OCI-LY3 (cell line): ENCODE results near the gene VTA1.
"Not testable (repeated sequence)": the region's sequence is repeated elsewhere in the genome, so short reads cannot be mapped to it uniquely, and the experiment has no call there.

Source experiments
- H2AFZ ChIP-seq: fragments of 200-600, 300-600 bp; shearing (Covaris generic); 2 replicates; pipeline ENCODE4 v1.6.0; 2014; ENCODE audit warnings: antibody characterized with exemption, low read depth, low read length
- H3K27ac ChIP-seq: fragments of 200-600, 300-600 bp; sonication (generic); 2 replicates; pipeline ENCODE4 v1.5.1; 2014; ENCODE audit warnings: mild to moderate bottlenecking, low read length, moderate library complexity, mixed read lengths
- H3K27me3 ChIP-seq: fragments of 200-600, 300-600 bp; sonication (generic); 2 replicates; pipeline ENCODE4 v1.6.1; 2014; ENCODE audit warnings: low read depth, low read length, mixed read lengths
- H3K36me3 ChIP-seq: fragments of 200-600, 300-600 bp; sonication (generic); replicated peaks from 2 replicates; pipeline ENCODE3; 2014; ENCODE audit warnings: low read depth, low read length, mixed read lengths
- H3K4me1 ChIP-seq: fragments of 300-600, 200-600 bp; sonication (generic); 2 replicates; pipeline ENCODE4 v1.6.1; 2014; ENCODE audit warnings: low read length, mixed read lengths
- H3K4me2 ChIP-seq: fragments of 200-600, 300-600 bp; sonication (generic); 2 replicates; pipeline ENCODE4 v1.6.1; 2014; ENCODE audit warnings: low read length, mixed read lengths
- H3K4me3 ChIP-seq: fragments of 300-600, 200-600 bp; sonication (generic); 2 replicates; pipeline ENCODE4 v1.5.1; 2014; ENCODE audit warnings: antibody characterized with exemption, mild to moderate bottlenecking, low read length, moderate library complexity
- H3K79me2 ChIP-seq: fragments of 300-600, 200-600 bp; shearing (Covaris generic); 2 replicates; pipeline ENCODE4 v1.6.1; 2014; ENCODE audit warnings: mild to moderate bottlenecking, low read length, mixed read lengths
- H3K9ac ChIP-seq: fragments of 300-600, 200-600 bp; shearing (Covaris generic); 2 replicates; pipeline ENCODE4 v1.6.0; 2014; ENCODE audit warnings: mild to moderate bottlenecking, low read length, moderate library complexity
- H3K9me3 ChIP-seq: fragments of 200-600, 300-600 bp; shearing (Covaris generic); 2 replicates; pipeline ENCODE4 v1.6.1; 2014; ENCODE audit warnings: low read length, mixed read lengths; ENCODE audit not compliant: insufficient read depth
- H4K20me1 ChIP-seq: fragments of 200-600, 300-600 bp; sonication (generic); 2 replicates; pipeline ENCODE4 v1.6.1; 2016; ENCODE audit warnings: low read length, mixed read lengths; ENCODE audit not compliant: insufficient read depth
- CTCF ChIP-seq: fragments of 200-600, 300-600 bp; sonication (generic); IDR thresholded peaks from 2 replicates; pipeline ENCODE4 v1.5.1; 2014; ENCODE audit warnings: antibody characterized with exemption, low read length, low read depth
- EZH2phosphoT487 ChIP-seq: fragments of 200-600 bp; shearing (Covaris generic); IDR thresholded peaks from 2 replicates; pipeline ENCODE4 v1.6.1; 2018; ENCODE audit warnings: antibody characterized with exemption, mixed run types, low read depth

The VTA1 gene

GRCh38 chr6:142185641-142186040 lies 38.6 kb downstream of the VTA1 start:
- H4K20me1 ChIP-seq: no peaks in the 10 kb centered on the region
- no peak overlapping the region for H3K9ac ChIP-seq
- TF ChIP-seq CTCF: no peak
- TF ChIP-seq EZH2phosphoT487: no peak
- no peak overlapping the region for H3K4me2 ChIP-seq
- H3K27me3 ChIP-seq: no peaks in the 10 kb centered on the region
- H2AFZ ChIP-seq: no peak overlapping the region
- no peaks in the 10 kb centered on the region for H3K9me3 ChIP-seq
- no peak overlapping the region for H3K4me3 ChIP-seq
- peaks cover 7% of the 10 kb centered on the region for H3K4me1 ChIP-seq
- no peaks in the 10 kb centered on the region for H3K36me3 ChIP-seq
- H3K79me2 ChIP-seq: no peaks in the 10 kb centered on the region
- H3K27ac ChIP-seq: no peak overlapping the region

GRCh38 chr6:142187209-142187608 lies 40.1 kb downstream of the VTA1 start:
- H3K4me2 ChIP-seq: no peak overlapping the region
- peaks cover 7% of the 10 kb centered on the region for H3K4me1 ChIP-seq
- no peaks in the 10 kb centered on the region for H3K79me2 ChIP-seq
- no peak overlapping the region for H3K4me3 ChIP-seq
- H3K27me3 ChIP-seq: no peaks in the 10 kb centered on the region
- H3K9me3 ChIP-seq: no peaks in the 10 kb centered on the region
- H3K9ac ChIP-seq: no peak overlapping the region
- H4K20me1 ChIP-seq: no peaks in the 10 kb centered on the region
- no peak overlapping the region for H3K27ac ChIP-seq
- no peak overlapping the region for H2AFZ ChIP-seq
- no peak for TF ChIP-seq CTCF
- no peak for TF ChIP-seq EZH2phosphoT487
- H3K36me3 ChIP-seq: no peaks in the 10 kb centered on the region

GRCh38 chr6:142188341-142188740 lies 41.3 kb downstream of the VTA1 start:
- H3K9me3 ChIP-seq, H3K9ac ChIP-seq, H3K79me2 ChIP-seq, H3K27me3 ChIP-seq, H3K36me3 ChIP-seq, H3K27ac ChIP-seq, H3K4me2 ChIP-seq, H3K4me1 ChIP-seq, H3K4me3 ChIP-seq, H2AFZ ChIP-seq, H4K20me1 ChIP-seq: not testable (repeated sequence)

GRCh38 chr6:142189057-142189456 lies 42.0 kb downstream of the VTA1 start:
- no peaks in the 10 kb centered on the region for H3K79me2 ChIP-seq
- no peak overlapping the region for H3K4me3 ChIP-seq
- no peaks in the 10 kb centered on the region for H3K4me1 ChIP-seq
- TF ChIP-seq EZH2phosphoT487 (no peak), CTCF (no peak)
- H3K27ac ChIP-seq: no peak overlapping the region
- H3K4me2 ChIP-seq: no peak overlapping the region
- H4K20me1 ChIP-seq: no peaks in the 10 kb centered on the region
- no peak overlapping the region for H3K9ac ChIP-seq
- H3K27me3 ChIP-seq: no peaks in the 10 kb centered on the region
- H3K36me3 ChIP-seq: no peaks in the 10 kb centered on the region
- H3K9me3 ChIP-seq: no peaks in the 10 kb centered on the region
- no peak overlapping the region for H2AFZ ChIP-seq

GRCh38 chr6:142192343-142192742 lies 45.3 kb downstream of the VTA1 start:
- TF ChIP-seq EZH2phosphoT487: no peak
- TF ChIP-seq CTCF: no peak
- H3K79me2 ChIP-seq: no peaks in the 10 kb centered on the region
- H3K27me3 ChIP-seq: no peaks in the 10 kb centered on the region
- no peaks in the 10 kb centered on the region for H3K36me3 ChIP-seq
- no peak overlapping the region for H2AFZ ChIP-seq
- no peak overlapping the region for H3K27ac ChIP-seq
- H4K20me1 ChIP-seq: no peaks in the 10 kb centered on the region
- H3K4me2 ChIP-seq: no peak overlapping the region
- H3K4me3 ChIP-seq: no peak overlapping the region
- no peaks in the 10 kb centered on the region for H3K4me1 ChIP-seq
- H3K9ac ChIP-seq: no peak overlapping the region
- no peaks in the 10 kb centered on the region for H3K9me3 ChIP-seq
